ENCODE results near the gene LDHAL6A. TPM values are rescaled to one million over a fixed set of nuclear protein-coding genes. Genes with fewer than 3 reads are reported as not detected.

Gene LDHAL6A
- total RNA-seq, 4 donors from 2014 or later, result not detected

DNA sequence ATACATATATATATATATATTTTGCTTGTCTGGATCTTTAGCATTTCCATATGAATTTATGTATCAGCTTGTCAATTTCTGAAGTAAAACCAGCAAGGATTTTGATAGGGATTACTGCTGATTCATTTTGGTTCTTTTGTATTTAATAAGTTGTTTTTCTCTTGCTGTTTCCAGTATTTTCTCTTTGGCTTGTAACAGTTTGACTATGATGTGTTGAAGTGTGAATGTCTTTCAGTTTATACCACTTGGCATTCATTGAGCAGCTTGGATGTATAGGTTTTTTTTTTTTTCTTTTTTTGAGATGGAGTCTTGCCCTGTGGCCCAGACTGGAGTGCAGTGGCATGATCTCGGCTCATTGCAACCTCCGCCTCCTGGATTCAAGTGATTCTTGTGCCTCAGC lies 12.4 kb downstream of the LDHAL6A start:
- peaks cover 0 to under 1% of the 10 kb centered on the region in 2 donors for H3K36me3 ChIP-seq
- TF ChIP-seq POLR2A (IDR thresholded peaks at IDR 0.05) (no peak), POLR2AphosphoS5 (IDR thresholded peaks at IDR 0.05) (no peak), EP300 (IDR thresholded peaks at IDR 0.05) (no peak)
- TF ChIP-seq, protein P1, sequence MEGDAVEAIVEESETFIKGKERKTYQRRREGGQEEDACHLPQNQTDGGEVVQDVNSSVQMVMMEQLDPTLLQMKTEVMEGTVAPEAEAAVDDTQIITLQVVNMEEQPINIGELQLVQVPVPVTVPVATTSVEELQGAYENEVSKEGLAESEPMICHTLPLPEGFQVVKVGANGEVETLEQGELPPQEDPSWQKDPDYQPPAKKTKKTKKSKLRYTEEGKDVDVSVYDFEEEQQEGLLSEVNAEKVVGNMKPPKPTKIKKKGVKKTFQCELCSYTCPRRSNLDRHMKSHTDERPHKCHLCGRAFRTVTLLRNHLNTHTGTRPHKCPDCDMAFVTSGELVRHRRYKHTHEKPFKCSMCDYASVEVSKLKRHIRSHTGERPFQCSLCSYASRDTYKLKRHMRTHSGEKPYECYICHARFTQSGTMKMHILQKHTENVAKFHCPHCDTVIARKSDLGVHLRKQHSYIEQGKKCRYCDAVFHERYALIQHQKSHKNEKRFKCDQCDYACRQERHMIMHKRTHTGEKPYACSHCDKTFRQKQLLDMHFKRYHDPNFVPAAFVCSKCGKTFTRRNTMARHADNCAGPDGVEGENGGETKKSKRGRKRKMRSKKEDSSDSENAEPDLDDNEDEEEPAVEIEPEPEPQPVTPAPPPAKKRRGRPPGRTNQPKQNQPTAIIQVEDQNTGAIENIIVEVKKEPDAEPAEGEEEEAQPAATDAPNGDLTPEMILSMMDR (IDR thresholded peaks at IDR 0.05), result no peak
- no peaks in the 10 kb centered on the region for H3K9me3 ChIP-seq
- ATAC-seq, result no peak
- no peak overlapping the region for H3K4me3 ChIP-seq
- no peak overlapping the region for H3K27ac ChIP-seq
- H3K27me3 ChIP-seq, result no peaks in the 10 kb centered on the region
- no peaks in the 10 kb centered on the region for H3K4me1 ChIP-seq
- WGBS, 2 donors (ENCODE audit: low coverage in 1 of 2), result 84% methylated on average over 2 of the region's 2 CpGs; no CpG with 5 or more reads in 1 of the 2 donors

- Histone ChIP-seq H3K36me3 (peaks cover 0 to 10% of the 10 kb centered on the region in 2 donors), H3K4me1 (no peaks in the 10 kb centered on the region), H3K27ac (no peak overlapping the region), H3K9me3 (no peaks in the 10 kb centered on the region), H3K27me3 (no peaks in the 10 kb centered on the region), H3K4me3 (no peak overlapping the region)
- 88 to 94% methylated on average over 6 to 7 of the region's 7 CpGs for WGBS, 2 donors (ENCODE audit: low coverage in 1 of 2)
- no peak for ATAC-seq
- TF ChIP-seq POLR2A (IDR thresholded peaks at IDR 0.05) (no peak), POLR2AphosphoS5 (IDR thresholded peaks at IDR 0.05) (no peak), EP300 (IDR thresholded peaks at IDR 0.05) (no peak)
- TF ChIP-seq, protein P1 (IDR thresholded peaks at IDR 0.05), result no peak
Measured at GRCh38 chr11:18468961-18469360, 13.3 kb downstream of the LDHAL6A start.

- Histone ChIP-seq H3K4me3 (no peak overlapping the region), H3K4me1 (no peaks in the 10 kb centered on the region), H3K9me3 (no peaks in the 10 kb centered on the region), H3K27me3 (no peaks in the 10 kb centered on the region), H3K36me3 (peaks cover 0 to 38% of the 10 kb centered on the region in 2 donors), H3K27ac (no peak overlapping the region)
- no peak for ATAC-seq
- no peak for TF ChIP-seq POLR2AphosphoS5 (IDR thresholded peaks at IDR 0.05)
- TF ChIP-seq, protein P1 (IDR thresholded peaks at IDR 0.05), result no peak
- no peak for TF ChIP-seq EP300 (IDR thresholded peaks at IDR 0.05)
- WGBS, 2 donors (ENCODE audit: low coverage in 1 of 2), result 96 to 100% methylated on average over 1 to 3 of the region's 3 CpGs
Measured at GRCh38 chr11:18471995-18472394, 16.3 kb downstream of the LDHAL6A start.

GRCh38 chr11:18472587-18472986 lies 16.9 kb downstream of the LDHAL6A start:
- ATAC-seq, result no peak
- Histone ChIP-seq H3K4me1 (no peaks in the 10 kb centered on the region), H3K36me3 (peaks cover 0 to 44% of the 10 kb centered on the region in 2 donors), H3K4me3 (no peak overlapping the region), H3K27me3 (no peaks in the 10 kb centered on the region), H3K9me3 (no peaks in the 10 kb centered on the region), H3K27ac (no peak overlapping the region)
- TF ChIP-seq EP300 (IDR thresholded peaks at IDR 0.05), result no peak
- TF ChIP-seq POLR2A (IDR thresholded peaks at IDR 0.05), result no peak
- TF ChIP-seq, protein P1 (IDR thresholded peaks at IDR 0.05), result no peak
- TF ChIP-seq POLR2AphosphoS5 (IDR thresholded peaks at IDR 0.05), result no peak

DNA sequence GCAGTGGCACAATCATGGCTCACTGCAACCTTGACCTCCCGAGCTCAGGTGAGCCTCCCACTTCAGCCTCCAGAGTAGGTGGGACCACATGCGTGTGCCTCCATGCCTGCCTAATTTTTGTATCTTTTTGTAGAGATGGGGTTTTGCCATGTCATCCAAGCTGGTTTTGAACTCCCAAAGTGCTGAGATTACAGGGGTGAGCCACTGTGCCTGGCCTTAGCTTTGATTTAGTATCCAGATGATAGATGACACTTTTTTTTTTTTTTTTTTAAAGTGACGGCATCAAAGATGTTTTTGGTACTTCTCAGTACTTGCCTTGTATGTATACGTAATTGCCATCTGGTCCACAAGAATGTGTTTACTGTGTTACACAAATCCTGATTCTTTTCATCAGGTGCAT lies 23.4 kb downstream of the LDHAL6A start:
- Histone ChIP-seq H3K36me3 (peaks cover 8 to 98% of the 10 kb centered on the region in 2 donors), H3K27me3 (no peaks in the 10 kb centered on the region), H3K4me1 (no peaks in the 10 kb centered on the region), H3K4me3 (no peak overlapping the region), H3K27ac (no peak overlapping the region), H3K9me3 (no peaks in the 10 kb centered on the region)
- no peak for ATAC-seq
- 83 to 87% methylated on average over 1 to 4 of the region's 4 CpGs for WGBS, 2 donors (ENCODE audit: low coverage in 1 of 2)
- TF ChIP-seq, protein P1 (IDR thresholded peaks at IDR 0.05), result no peak
- TF ChIP-seq POLR2AphosphoS5 (IDR thresholded peaks at IDR 0.05) (no peak), POLR2A (IDR thresholded peaks at IDR 0.05) (no peak), EP300 (IDR thresholded peaks at IDR 0.05) (no peak)

Measured in gastroesophageal sphincter (tissue), 4 donors.